Panc1 (cell line): ENCODE data around the gene LMNA. TPM values are rescaled to one million over a fixed set of nuclear protein-coding genes. Genes with fewer than 3 reads are reported as not detected.
"Not testable (repeated sequence)": the region's sequence is repeated elsewhere in the genome, so short reads cannot be mapped to it uniquely, and the experiment has no call there.

Experiments
- ATAC-seq: fragments of 200-7000 bp; cut with Tn5 transposase; 2 replicates; pipeline ENCODE4 v1.9.1; 2020; ENCODE audit warnings: mild to moderate bottlenecking, moderate library complexity
- BruUV-seq: library from RNA; stranded (reverse); fragments of 400-500 nt; replicated peaks from 2 replicates; lab custom pipeline; 2021; lab: Mats Ljungman, UMichigan
- CTCF ChIA-PET: fragments of 300-600 bp; sonication (Branson Sonifier 250); formaldehyde crosslinking; loops from one replicate; lab custom pipeline; 2022; ENCODE audit warnings: antibody characterized with exemption; lab: Charles Lee
- POLR2A ChIA-PET: fragments of 300-600 bp; sonication (Branson Sonifier 250); formaldehyde crosslinking; loops from one replicate; lab custom pipeline; 2022; ENCODE audit warnings: antibody characterized with exemption; lab: Charles Lee
- DNase-seq: peaks from one replicate; pipeline ENCODE4 v3.0.0-alpha.2; 2010; ENCODE audit warnings: low read depth, low spot score
- H3K27ac ChIP-seq: 2 replicates; pipeline ENCODE4 v1.5.1; 2011; ENCODE audit warnings: mild to moderate bottlenecking, low read length, inconsistent platforms
- H3K27me3 ChIP-seq: fragments of 200-500 bp; sonication (Bioruptor generic); 2 replicates; pipeline ENCODE4 v1.6.0; 2014; ENCODE audit warnings: low read length, inconsistent platforms; ENCODE audit not compliant: control insufficient read depth, insufficient read depth
- H3K36me3 ChIP-seq: fragments of 200-500 bp; sonication (Bioruptor generic); 2 replicates; pipeline ENCODE4 v1.5.1; 2014; ENCODE audit warnings: inconsistent platforms, mild to moderate bottlenecking, low read length, moderate library complexity; ENCODE audit not compliant: control insufficient read depth, insufficient read depth
- H3K4me1 ChIP-seq: 2 replicates; pipeline ENCODE4 v1.5.1; 2011; ENCODE audit warnings: inconsistent platforms, mild to moderate bottlenecking, low read length, moderate library complexity; ENCODE audit not compliant: control insufficient read depth, insufficient read depth
- H3K4me3 ChIP-seq, 2 experiments: 2 replicates each; pipeline ENCODE4 v1.5.1; 2011 to 2012; ENCODE audit warnings: low read depth in 2 of 2, low read length in 2 of 2, mild to moderate bottlenecking in 2 of 2, inconsistent platforms in 1 of 2, moderate library complexity in 1 of 2
- H3K9me3 ChIP-seq: fragments of 200-500 bp; sonication (Bioruptor generic); 2 replicates; pipeline ENCODE4 v1.5.1; 2014; ENCODE audit warnings: low read depth, mild to moderate bottlenecking, inconsistent platforms, low read length, moderate library complexity; ENCODE audit not compliant: control insufficient read depth, insufficient read depth
- CTCF ChIP-seq: fragments of 450-650 bp; IDR thresholded peaks from 2 replicates; pipeline ENCODE4 v1.5.1; 2017; ENCODE audit warnings: mild to moderate bottlenecking
- POLR2AphosphoS5 ChIP-seq: IDR thresholded peaks from 2 replicates; pipeline ENCODE4 v1.6.1; 2012; ENCODE audit warnings: mild to moderate bottlenecking, low read depth, low read length, moderate library complexity
- REST ChIP-seq, 2 experiments: IDR thresholded peaks; 2 replicates each; pipeline ENCODE4 v1.6.1; 2011 to 2012; ENCODE audit warnings: low read depth in 2 of 2, control low read depth in 1 of 2, low read length in 1 of 2, mild to moderate bottlenecking in 1 of 2, moderate library complexity in 1 of 2; ENCODE audit not compliant: insufficient read depth in 1 of 2
- SIN3A ChIP-seq: IDR thresholded peaks from 2 replicates; pipeline ENCODE4 v1.6.1; 2012; ENCODE audit warnings: low read depth, mild to moderate bottlenecking, low read length, moderate library complexity, borderline replicate concordance; ENCODE audit not compliant: insufficient read depth
- TCF7L2 ChIP-seq: IDR thresholded peaks from 2 replicates; pipeline ENCODE4 v1.6.1; 2011; ENCODE audit warnings: mild to moderate bottlenecking, low read depth, low read length, inconsistent platforms
- in situ Hi-C: cut with HindIII; loops from 2 replicates; pipeline ENCODE4 v1.10.0; 2016; ENCODE audit warnings: low sequenced_read_pairs, low pct_unique_long_range_greater_than_20kb
- intact Hi-C: fragments of 100-400 bp; cut with micrococcal nuclease; formaldehyde crosslinking; loops from one replicate; pipeline ENCODE4 v1.10.0; 2022; ENCODE audit not compliant: unreplicated experiment
- total RNA-seq: library from RNA; stranded (reverse); gene quantifications from one replicate; pipeline ENCODE4 v1.2.1, GENCODE V29; 2021; ENCODE audit not compliant: unreplicated experiment

LMNA gene
- total RNA-seq, 1 experiment from 2014 or later: 691 TPM

GRCh38 chr1:156124557-156125483 lies 10.3 kb downstream of the LMNA start:
- CTCF ChIA-PET: interaction anchor here (0.7 kb wide), 1 partner anchor 8 kb away, joined by 3 read pairs; no protein-coding TSS in a partner anchor

GRCh38 chr1:156125544-156125943 lies 11.0 kb downstream of the LMNA start:
- POLR2A ChIA-PET, H3K9me3 ChIP-seq, ATAC-seq, H3K4me3 ChIP-seq, in situ Hi-C loops, DNase-seq, H3K36me3 ChIP-seq, H3K27me3 ChIP-seq, BruUV-seq, intact Hi-C loops: not testable (repeated sequence)
- CTCF ChIA-PET: interaction anchor here (0.7 to 1.0 kb wide), 2 partner anchors 9 to 20 kb away, joined by 3 read pairs; no protein-coding TSS in a partner anchor
- Histone ChIP-seq H3K27ac (peak overlapping the region; percentile 95), H3K4me1 (peaks cover 94% of the 10 kb centered on the region)

More at GRCh38 chr1:156124557-156125483, 10.3 kb downstream of the LMNA start:
- Histone ChIP-seq H3K27ac (peak overlapping the region; percentile 95), H3K4me3 (peak overlapping the region in 1 of 2 experiments; percentile 22; a peak in 2 of 4 replicates), H3K4me1 (peaks cover 94% of the 10 kb centered on the region), H3K36me3 (no peaks in the 10 kb centered on the region; the same call in 1 of the 2 replicates), H3K9me3 (no peaks in the 10 kb centered on the region), H3K27me3 (no peaks in the 10 kb centered on the region)
- ATAC-seq (peak; percentile 18), DNase-seq (no peak)
- TF ChIP-seq REST (IDR thresholded peaks at IDR 0.05; ENCODE audit: insufficient read depth in 1 of 2, low read depth in 2 of 2, low read length in 1 of 2) (no peak), TCF7L2 (no peak), CTCF (no peak), SIN3A (no peak), POLR2AphosphoS5 (no peak)
- POLR2A ChIA-PET: no interaction called here
- BruUV-seq: no TSS peak
- in situ Hi-C loops: no loop called here
- intact Hi-C loops: no loop called here
